HG03139 (cell line): ENCODE measurements around the gene BOK.
A peak's percentile ranks its signal among the peaks of the same experiment; 100 is the strongest.

Experiments used
- ATAC-seq: cut with Tn5 transposase; IDR thresholded peaks from one replicate; pipeline ENCODE4 v1.9.1; 2021; ENCODE audit not compliant: unreplicated experiment

Gene BOK

DNA sequence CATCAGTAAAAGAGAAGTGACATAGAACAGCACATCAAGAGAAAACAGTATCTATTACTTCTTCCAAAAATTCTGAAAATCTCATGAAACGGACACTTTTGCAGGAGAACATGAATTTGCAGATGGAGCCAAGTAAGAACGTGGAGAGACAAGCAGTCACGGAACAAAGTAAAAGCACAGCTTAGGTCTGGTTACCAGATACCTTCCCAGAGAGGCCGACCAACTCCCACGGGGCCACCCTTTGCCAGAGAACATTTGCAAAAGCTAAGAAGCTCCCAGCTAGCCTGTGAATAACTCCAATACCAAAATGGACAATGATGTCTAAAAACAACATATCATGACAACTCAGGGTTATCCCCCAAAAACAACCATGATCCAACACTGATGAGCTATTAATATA lies 39.5 kb downstream of the BOK start:
- ATAC-seq, result no peak

DNA sequence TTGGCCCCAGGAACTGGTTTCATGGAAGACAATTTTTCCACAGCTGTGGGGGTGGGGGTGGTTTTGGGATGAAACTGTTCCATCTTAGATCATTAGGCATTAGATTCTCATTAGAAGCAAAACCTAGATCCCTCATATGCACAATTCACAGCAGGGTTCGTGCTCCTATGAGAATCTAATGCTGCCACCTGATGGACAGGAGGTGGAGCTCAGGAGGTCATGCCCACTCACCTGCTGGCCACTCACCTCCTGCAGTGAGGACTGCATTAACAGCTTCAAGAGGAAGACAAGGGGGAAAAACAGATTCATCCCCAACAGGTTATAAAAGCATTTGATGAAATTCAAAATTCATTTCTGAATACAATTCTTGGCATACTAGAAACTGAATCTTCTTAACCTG lies 39.9 kb downstream of the BOK start:
- ATAC-seq, result no peak

GRCh38 chr2:241599615-241600014 lies 41.1 kb downstream of the BOK start:
- ATAC-seq, result no peak

- ATAC-seq, result no peak
Observed at GRCh38 chr2:241601841-241602240, 43.3 kb downstream of the BOK start.

DNA sequence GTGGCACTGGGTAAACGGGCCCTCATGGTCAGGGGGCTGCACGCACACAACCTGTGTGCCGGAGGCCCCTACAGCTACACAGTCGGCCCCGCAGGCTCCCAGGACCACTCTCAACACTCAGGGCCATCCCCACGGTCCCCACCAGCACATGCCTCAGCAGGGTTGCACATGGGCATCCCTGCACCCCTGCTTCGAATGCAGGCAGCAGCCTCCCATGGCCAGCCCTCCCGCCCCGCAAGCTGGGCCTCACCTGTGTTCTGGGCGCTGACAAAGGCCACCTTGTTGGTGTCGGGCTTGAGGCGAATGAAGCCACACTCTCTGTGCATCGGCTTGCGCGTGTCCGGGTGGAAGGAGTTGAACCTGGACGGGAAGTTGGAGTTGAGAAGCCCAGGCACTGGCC lies 44.2 kb downstream of the BOK start:
- no peak for ATAC-seq

DNA sequence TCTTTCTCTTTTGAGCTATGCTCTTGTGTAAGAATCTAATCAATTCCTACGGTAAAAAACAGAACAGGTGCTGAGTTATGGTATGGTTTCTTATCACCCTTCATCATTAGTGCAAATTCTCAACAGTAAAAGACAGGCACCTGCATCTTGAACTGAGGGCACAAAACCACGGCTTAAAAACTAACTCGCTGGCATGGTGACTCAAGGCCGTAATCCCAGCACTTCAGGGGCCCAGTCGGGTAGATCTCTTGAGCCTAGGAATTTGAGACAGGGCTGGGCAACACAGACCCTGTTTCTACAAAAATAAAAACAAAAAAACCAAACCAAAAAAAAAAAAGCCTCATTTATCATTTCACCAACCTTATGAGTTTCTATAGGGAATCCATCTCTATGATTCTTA lies 45.1 kb downstream of the BOK start:
- ATAC-seq, result no peak

GRCh38 chr2:241606186-241606585 lies 47.6 kb downstream of the BOK start:
- ATAC-seq, result no peak

DNA sequence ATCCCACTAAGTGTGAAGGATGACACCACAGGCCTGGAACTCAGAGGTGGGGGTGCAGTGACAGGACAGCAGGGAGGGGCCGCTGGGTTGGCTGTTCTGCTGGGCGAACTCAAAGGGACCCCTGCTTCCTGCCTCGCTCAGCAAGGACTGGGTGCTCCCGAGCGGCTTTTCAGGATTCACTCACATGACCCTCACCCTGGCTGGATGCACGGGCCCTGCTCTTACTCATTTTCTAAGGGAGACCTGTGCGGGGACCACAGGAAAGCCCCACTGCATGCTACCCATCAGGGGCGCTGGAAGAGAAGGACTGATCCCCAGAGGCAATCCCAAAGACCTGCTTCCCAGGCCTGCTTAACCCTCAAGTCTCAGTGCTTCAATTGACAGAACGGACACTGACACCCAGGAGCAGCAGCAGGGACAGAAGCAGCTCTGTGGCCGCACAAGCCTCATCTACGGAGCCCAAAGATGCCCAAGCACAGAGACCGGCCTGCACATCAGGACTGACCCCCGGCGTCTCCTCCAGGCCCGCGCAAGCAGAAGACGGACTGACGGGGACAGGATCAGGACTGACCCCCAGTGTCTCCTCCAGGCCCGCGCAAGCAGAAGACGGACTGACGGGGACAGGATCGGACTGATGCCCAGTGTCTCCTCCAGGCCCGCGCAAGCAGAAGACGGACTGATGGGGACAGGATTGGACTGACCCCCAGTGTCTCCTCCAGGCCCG lies 48.8 kb downstream of the BOK start:
- ATAC-seq, result no peak

- no peak for ATAC-seq
Observed at GRCh38 chr2:241608881-241609280, 50.3 kb downstream of the BOK start.

- peak; percentile 95 for ATAC-seq
Observed at GRCh38 chr2:241609859-241610793, 51.6 kb downstream of the BOK start.

GRCh38 chr2:241611062-241611461 lies 52.5 kb downstream of the BOK start:
- ATAC-seq, result no peak

DNA sequence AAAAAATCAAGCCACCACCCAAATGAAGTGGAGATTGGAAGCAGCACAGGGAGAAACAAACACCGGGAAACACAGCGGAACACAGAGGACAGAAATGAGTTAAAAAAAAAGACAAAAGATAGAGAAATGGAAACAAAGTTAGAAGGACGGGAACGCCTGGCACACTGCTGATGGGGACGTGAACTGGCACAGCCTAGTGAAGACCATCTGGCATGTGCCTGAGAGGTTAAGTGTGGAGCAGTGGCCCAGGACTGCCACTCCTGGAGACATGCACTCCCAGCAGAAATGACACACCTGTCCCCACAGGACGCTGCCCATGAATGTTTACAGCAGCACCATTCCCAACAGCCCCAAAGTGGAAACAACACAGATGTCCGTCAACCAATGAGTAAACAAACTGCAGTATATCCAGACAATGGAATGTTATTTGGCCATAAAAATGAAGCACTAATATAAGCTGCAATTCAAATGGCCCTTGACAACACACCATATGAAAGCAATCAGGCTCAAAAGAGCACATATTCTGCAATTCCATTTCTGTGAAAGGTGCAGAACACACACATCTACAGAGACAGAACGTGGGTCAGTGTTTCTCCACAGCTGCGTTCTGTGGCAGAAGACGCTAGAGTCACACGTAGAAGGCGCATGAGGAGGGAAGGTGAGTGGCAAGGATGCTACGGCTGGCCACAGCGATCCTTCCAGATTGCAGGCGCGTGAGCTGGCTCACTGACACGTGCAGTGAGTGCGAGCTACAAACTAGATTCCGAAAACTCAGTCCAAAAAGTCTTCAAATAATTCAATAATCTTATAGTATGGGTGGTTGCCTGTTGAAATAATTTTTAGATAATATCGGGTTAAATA lies 53.8 kb downstream of the BOK start:
- no peak for ATAC-seq

DNA sequence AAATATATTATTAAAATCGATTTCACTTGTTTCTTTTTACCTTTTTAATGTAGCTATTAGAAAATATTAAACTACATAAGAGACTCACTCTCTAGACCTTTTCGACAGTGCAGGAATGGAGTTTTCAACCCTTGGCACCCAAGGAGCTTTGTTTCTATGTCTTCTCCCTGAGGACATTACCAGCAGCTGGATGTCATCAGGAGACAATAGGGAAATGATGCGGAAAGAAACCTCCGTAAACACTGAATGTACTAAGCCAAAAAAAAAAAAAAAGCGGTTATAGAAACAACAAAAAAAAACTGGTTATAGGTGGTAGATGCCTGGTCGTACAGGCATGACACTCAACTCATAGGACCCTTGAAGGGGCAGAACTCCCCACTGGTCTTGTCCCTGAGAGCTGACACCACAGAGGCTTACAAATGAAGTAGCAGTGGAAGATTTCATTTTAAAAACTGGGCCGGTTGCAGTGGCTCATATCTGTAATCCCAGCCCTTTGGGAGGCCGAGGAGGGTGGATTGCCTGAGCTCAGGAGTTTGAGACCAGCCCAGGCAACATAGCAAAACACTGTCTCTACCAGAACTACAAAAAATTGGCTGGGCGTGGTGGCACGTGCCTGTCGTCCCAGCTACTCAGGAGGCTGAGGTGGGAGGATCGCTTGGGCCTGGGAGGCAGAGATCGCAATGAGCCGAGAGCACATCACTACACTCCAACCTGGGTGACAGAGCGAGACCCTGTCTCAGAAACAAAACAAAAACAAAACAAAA lies 54.7 kb downstream of the BOK start:
- ATAC-seq, result no peak

- ATAC-seq, result no peak
Observed at GRCh38 chr2:241615041-241615440, 56.5 kb downstream of the BOK start.

GRCh38 chr2:241615522-241616052 lies 57.0 kb downstream of the BOK start:
- no peak for ATAC-seq

DNA sequence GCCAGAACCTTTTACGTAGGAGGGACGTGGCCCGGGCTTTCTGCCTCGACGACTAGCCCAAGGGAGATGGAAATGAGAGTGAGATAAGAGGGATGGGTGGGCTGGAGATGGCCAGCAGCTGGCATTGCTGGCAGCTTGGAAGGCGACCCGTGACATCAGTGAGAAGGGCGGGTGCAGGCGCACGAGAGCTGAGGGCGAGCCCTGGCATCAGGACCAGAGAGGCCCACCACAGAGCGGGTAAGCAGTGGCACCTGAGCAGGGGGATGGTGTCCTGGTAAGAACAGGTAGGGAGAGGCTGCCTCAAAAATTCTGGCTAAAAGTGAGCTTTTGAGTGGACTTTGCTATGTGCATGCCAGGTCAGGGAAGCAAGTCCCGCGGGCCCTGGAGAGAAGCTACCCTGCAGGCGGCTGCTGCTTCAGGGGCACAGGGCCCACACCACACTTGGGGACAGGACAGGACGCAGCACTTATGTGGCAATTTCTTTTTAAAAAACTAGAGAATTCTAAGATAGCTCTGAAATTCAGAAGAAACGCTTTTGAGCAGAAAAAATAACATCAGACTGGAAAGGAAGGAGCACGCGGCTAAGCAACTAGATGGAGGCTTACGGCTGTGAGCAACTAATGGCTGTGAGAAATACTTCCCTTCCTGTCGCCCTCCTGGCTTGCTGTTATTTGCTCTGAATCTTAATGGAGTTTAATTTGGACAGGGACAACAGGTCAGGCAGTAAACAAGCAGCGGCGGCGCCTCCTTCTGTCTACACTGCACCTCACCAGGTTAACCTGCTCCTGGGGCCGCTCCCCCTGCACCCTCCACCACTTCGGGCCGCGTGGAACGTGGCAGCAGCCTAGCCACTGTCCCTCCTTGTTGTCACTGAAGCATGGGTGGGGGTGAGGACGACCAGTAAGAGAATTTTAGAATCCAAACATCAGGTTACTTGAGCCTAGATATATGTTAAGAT lies 57.9 kb downstream of the BOK start:
- no peak for ATAC-seq

- ATAC-seq, result no peak
Observed at GRCh38 chr2:241617431-241618154, 59.0 kb downstream of the BOK start.

DNA sequence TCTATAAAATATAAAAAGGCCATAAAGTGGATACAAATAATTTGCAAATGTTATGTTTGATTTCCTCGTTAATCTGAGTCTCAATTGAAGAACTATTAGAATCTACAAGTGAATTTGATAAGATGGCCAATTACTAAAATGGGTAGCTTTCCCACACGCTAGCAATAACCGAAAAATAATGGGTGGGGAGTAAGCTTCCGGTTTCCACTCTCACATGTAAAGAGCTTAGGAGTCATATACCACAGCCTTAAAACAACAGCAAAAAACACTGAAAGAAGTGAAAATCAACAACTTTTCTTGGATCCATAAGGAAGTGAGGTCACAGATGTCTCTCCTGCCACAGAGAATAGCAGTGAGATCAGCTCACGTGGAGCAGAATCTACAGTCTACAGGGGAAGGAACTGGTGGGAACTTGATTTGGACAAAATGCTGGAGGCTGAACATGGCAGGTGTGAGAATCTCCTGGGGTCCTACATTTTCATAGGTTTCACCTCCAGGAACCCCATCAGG lies 59.8 kb downstream of the BOK start:
- no peak for ATAC-seq
